Activated naive CD4-positive, alpha-beta T cell treated with anti-CD3 and anti-CD28 coated beads, Interleukin-2, amount 50 U/mL, for 24 hours (primary cell): Measurements from ENCODE around the gene P2RX1.
A peak's percentile ranks its signal among the peaks of the same experiment; 100 is the strongest.

Experiments used
- H3K27ac Mint-ChIP-seq: one replicate; pipeline ENCODE4 v1.8.0; 2021; ENCODE audit warnings: mild to moderate bottlenecking, mixed read lengths
- H3K27me3 Mint-ChIP-seq: one replicate; pipeline ENCODE4 v1.8.0; 2021; ENCODE audit warnings: mixed read lengths
- H3K36me3 Mint-ChIP-seq: one replicate; pipeline ENCODE4 v1.8.0; 2021; ENCODE audit warnings: mixed read lengths
- H3K4me1 Mint-ChIP-seq: one replicate; pipeline ENCODE4 v1.8.0; 2021; ENCODE audit warnings: mixed read lengths
- H3K4me3 Mint-ChIP-seq: one replicate; pipeline ENCODE4 v1.8.0; 2021; ENCODE audit warnings: mild to moderate bottlenecking, mixed read lengths
- H3K9me3 Mint-ChIP-seq: one replicate; pipeline ENCODE4 v1.8.0; 2021; ENCODE audit warnings: mixed read lengths

Gene P2RX1

DNA sequence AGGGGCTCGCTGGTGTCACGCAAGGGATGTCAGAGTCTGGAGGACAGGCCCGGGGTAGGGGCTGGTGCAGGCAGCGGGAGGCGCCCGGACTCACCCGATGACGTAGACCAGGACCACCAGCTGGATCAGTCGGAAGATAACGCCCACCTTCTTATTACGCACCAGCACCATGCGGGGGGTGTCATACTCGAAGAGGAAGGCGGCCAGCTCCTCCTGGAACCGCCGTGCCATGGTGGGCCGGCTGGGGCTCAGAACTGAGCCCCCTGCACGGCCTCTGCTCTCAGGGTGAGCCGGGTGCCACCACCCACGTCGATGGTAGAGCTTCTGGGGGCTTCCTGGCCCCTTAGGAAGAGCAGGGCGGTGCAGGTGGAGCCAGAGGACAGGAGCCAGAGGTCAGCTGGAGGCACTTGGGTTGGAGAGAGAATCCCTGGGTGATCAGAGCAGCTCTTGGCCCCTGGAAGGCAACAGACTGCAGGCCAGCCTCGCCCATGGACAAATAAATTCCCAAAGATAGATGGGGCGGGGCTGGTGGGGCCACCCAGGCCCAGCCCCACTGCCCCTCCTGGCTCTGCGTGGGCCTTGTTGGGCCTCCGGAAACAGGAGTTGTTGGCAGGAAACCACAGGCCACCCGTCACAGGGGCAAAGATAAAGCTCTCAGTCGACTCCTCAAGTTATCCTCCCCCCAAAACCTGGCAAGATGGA is at the start of gene P2RX1:
P2RX1 (minus strand) TSS at position 471 of the 702 bp plus-strand sequence; CDS start at position 231, 240 bp downstream.
- peak within 1 kb of the TSS; percentile 66 for H3K4me3 Mint-ChIP-seq
- H3K4me1 Mint-ChIP-seq: peaks cover 36% of the 10 kb centered on the region
- no peak within 1 kb of the TSS for H3K27ac Mint-ChIP-seq
- no peaks in the 10 kb centered on the region for H3K36me3 Mint-ChIP-seq
- H3K9me3 Mint-ChIP-seq: no peaks in the 10 kb centered on the region
- H3K27me3 Mint-ChIP-seq: no peaks in the 10 kb centered on the region

DNA sequence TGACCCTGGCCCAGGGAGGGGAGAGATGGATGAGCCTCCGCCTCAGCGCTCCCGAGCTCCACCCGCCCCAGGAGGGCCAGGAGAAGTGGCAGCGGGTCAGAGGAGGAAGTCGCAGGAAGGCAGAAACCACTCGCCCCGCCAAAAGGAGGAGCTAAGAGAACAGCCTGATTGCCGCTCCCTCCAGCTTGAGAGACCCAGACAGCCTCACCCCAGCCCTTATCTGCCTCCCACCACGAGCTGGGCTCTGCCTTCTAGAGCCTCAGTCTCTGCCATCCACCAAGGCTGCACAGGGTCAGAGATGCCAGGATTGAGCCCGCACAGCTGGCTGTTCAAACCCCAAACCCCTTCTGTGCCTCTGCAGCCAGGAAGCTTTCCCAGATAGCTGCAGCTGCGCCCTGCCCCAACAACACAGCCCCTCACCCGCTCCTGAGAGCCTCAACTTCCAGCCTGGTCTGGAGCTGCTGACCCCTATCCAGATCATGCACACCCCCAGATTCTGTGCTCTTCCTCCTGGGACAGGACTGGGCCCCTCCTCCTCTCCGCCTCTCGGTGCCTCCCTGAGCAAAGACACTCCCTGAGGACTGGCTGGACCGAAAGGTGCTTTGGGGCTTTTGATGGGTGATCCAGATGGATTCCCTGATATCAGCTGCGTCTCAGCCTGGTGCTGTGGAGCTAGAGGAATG is 49.0 kb upstream of the P2RX1 start:
- Mint-ChIP-seq H3K27ac (peak overlapping the region; percentile 62), H3K4me1 (peaks cover 39% of the 10 kb centered on the region), H3K27me3 (no peaks in the 10 kb centered on the region), H3K36me3 (peaks cover 2% of the 10 kb centered on the region), H3K4me3 (peak overlapping the region; percentile 90), H3K9me3 (no peaks in the 10 kb centered on the region)

DNA sequence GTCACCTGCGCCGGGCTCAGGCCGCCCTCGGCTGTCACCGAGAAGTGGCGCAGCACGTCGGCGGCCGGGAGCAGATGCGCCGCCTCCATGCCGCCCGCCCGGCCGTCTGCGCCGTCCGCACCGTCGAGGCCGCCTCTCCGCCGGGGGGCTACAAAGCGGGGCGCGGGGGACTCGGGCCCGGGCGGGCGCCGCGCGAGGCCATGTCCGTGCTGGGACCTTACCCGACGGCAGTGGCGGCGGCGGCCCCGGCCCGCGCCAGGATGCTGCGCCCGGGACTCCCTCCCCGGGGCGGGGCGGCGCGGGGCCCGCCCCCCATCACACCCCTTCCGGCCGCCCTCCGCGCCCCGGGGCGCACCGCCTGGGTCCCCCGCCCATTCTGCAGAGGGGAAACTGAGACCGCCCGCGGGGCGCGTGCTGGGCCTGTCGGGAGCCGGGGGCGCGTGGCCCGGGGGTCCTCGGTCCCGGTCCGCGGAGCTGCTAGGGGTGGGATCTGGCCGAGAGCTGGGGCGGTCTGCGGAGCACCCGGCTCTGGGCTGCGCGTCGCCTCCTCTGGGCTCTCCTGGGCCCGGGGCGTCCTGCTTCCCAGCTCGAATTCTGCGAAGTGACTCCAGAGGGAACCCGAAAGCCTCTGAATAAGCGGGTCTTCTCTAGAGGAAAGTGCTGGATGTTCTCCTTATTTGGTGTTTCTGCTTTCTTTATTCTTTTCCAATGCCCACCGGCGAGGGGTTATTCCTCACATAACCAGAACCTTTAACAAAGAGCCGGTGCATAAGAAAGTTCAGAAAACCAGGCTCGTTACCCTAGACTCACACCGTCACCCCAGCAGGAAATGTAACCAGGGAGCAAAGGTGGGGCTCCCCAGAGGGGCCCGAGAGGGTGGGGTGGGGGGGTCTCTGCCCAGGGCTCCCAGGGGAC is 48.2 kb upstream of the P2RX1 start, which contains the start of gene ATP2A3:
ATP2A3 (minus strand) TSS at position 235 of the 915 bp plus-strand sequence; CDS start at position 89, 146 bp downstream.
- Mint-ChIP-seq H3K4me1 (peaks cover 46% of the 10 kb centered on the region), H3K36me3 (peaks cover 2% of the 10 kb centered on the region), H3K4me3 (peak within 1 kb of the TSS; percentile 90), H3K9me3 (no peaks in the 10 kb centered on the region), H3K27ac (peak within 1 kb of the TSS; percentile 89), H3K27me3 (no peaks in the 10 kb centered on the region)

DNA sequence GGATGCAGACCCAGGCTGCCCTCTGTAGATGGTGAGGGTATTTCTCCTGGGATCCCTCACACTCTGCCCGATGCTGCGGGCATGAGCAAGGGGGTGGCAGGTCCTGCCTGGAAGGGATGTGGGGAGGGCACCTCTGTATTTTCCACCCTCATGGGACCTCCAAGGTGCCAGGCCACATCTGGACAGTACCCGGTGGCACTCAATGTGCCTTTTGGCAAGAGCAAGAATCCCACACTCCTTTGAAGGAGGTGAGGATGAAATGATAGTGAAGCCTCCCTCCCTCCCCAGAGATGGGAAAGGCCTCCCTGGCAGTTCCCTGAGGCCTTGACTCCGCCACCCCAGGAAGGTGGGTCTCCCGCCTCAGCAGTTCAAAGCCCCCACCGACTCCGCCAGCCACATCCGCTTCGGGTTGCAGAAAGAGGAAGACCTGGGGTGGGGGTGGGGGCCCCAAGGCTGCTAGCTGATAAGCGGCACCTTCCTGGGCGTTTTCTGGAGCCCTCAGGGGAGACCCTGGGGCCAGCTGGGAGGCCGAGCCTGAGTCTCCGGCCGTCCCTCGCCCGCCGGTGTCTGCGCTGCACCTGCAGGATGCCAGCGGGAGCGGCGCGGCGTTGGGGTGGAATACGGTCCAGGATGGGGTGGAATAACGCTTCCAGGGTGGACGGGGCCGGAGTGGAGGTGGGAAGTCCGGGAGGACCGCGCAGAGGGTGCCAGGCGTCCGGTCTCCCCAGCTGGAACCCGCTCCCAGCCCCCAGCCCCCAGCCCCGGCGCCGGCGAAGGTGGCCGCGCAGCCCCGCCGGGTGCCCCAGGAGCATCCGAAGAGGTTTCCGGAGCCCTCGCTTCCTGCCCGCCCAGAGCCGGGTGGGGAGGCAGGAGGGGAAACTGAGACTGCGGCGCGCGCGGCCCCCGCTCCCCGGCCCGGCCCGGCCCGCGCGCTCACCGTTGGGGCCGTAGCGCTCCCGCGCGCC is 47.3 kb upstream of the P2RX1 start:
- H3K27ac Mint-ChIP-seq: peak overlapping the region; percentile 62
- peak overlapping the region; percentile 81 for H3K4me3 Mint-ChIP-seq
- H3K4me1 Mint-ChIP-seq: peaks cover 52% of the 10 kb centered on the region
- H3K9me3 Mint-ChIP-seq: no peaks in the 10 kb centered on the region
- H3K27me3 Mint-ChIP-seq: no peaks in the 10 kb centered on the region
- peaks cover 2% of the 10 kb centered on the region for H3K36me3 Mint-ChIP-seq

DNA sequence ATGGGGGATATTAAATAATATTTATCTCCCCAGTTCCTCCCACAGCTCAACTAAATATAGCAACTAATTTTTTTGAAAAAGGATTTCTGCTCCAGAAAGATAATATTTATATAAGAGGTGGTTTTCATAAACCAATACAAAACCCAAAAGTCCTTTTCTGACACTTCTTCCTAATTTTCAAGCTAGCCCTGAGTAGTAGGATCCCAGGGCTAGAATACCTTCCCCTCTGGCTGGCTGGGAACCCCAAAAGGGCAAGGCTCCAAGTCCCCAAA is 46.6 kb upstream of the P2RX1 start:
- Mint-ChIP-seq H3K27ac (peak overlapping the region; percentile 62), H3K36me3 (peaks cover 2% of the 10 kb centered on the region), H3K27me3 (no peaks in the 10 kb centered on the region), H3K4me3 (peak overlapping the region; percentile 81), H3K4me1 (peaks cover 56% of the 10 kb centered on the region), H3K9me3 (no peaks in the 10 kb centered on the region)

DNA sequence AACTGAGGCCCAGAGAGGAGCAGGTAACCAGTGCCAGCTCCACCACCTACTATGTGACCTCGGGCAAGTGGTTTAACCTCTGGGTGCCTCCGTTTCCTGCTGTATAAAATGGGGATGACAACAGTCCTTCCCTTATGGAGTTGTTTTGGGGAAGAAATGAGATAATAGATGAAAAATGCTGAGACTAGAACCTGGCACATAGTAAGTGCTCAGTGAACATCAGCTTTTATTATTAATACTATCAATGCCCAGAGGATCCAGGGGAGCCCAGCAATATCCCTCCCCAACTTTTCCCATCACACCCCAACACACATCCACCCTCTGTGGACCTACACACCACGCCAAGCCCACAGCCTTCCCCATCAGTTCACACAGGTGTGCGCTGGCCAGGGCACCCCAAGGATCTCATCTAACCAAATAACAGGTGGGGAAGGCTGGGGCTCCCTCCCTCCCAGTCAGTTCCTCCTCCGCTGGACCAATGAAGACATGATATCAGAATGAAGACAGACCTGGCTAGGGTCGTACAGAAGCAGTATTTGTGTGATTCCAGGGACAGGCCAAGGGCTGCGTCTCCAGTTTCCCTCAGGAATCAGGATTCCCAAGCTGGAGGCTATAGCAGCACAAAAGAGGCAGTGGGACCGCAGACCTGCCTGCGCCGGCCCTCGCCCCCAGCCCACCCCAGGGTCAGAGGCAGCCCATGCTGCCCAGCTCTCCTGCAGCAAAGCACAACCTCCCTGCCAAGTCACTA is 46.1 kb upstream of the P2RX1 start:
- H3K27ac Mint-ChIP-seq: peak overlapping the region; percentile 75
- H3K9me3 Mint-ChIP-seq: no peaks in the 10 kb centered on the region
- H3K36me3 Mint-ChIP-seq: peaks cover 2% of the 10 kb centered on the region
- H3K4me1 Mint-ChIP-seq: peaks cover 61% of the 10 kb centered on the region
- no peaks in the 10 kb centered on the region for H3K27me3 Mint-ChIP-seq
- H3K4me3 Mint-ChIP-seq: peak overlapping the region; percentile 81

DNA sequence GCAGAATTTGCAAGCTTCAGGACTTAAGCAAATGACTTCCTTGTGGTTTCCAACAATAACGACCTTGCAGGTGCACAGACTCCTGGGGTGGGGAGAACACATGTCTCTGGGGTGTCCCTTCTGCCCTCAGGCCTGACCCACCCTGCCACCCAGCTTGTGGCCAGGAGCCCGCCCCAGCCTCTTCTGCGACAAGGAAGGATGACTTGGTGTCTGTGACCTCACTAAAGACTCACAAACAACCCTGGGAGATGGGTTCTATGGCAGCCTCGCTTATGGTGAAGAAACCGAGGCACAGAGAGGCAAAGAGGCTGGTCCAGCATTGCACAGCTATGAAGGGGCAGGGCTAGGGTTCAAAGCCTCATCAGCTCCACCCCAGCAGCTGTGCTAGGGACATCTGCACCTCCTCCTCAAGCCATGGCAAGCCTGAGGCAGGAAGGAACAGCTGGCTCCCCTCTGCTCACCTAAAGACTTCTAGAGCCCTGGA is 45.3 kb upstream of the P2RX1 start:
- peak overlapping the region; percentile 81 for H3K4me3 Mint-ChIP-seq
- H3K9me3 Mint-ChIP-seq: no peaks in the 10 kb centered on the region
- peaks cover 69% of the 10 kb centered on the region for H3K4me1 Mint-ChIP-seq
- H3K27ac Mint-ChIP-seq: peak overlapping the region; percentile 90
- H3K36me3 Mint-ChIP-seq: peaks cover 2% of the 10 kb centered on the region
- no peaks in the 10 kb centered on the region for H3K27me3 Mint-ChIP-seq

DNA sequence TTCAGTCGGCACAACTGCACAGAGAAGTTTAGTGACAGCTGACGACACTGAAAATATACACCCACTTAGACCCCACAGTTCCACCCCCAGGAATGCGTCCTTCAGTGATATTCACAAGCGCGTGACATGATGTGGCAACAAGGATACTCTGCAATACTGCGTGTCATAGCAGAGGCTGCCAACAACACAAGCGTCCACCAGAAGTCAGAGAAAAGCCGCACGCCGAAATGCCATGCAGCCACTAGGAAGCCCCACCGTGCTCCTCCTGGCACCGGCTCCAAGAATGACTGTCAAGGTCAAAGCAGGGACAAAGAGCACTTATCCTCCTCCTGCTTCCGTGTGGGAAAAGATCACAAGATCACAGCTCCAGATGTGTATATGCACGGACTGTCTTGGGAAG is 44.5 kb upstream of the P2RX1 start:
- Mint-ChIP-seq H3K27ac (peak overlapping the region; percentile 69), H3K9me3 (no peaks in the 10 kb centered on the region), H3K36me3 (peaks cover 2% of the 10 kb centered on the region), H3K4me1 (peaks cover 72% of the 10 kb centered on the region), H3K27me3 (no peaks in the 10 kb centered on the region), H3K4me3 (peak overlapping the region; percentile 8)

DNA sequence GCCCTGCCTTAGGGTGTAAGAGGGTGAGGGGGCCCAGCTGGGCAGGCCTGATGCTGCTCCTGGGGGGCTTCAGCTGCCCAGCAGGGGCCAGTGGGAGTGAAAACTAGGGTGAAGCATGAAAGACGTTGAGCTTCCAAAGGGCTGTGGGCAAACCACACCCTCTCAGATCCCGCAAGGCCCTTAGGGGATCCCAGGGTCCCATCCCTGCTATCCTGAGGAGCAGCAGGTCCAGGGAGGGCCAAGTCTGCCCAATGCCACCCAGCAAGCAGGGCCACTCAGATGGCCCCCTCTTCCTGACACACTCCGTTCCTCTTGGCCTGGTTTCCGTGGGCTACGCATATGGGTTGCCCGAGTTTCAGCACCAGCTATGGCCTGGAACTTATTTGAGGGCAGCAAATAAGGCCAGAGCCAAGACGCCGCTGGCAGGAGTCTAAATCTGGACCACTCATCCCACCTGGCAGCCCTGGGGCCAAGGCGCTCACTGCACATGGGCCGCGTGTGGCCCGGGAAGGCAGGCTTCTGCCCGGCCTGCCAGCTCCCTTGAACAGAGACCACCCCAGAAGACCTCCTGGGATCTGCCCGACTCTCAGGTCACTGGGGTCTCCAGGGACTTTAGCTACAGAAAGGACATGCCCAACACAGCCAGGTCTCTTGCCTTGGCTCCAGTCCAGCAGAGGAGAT is 43.8 kb upstream of the P2RX1 start:
- Mint-ChIP-seq H3K27me3 (no peaks in the 10 kb centered on the region), H3K9me3 (no peaks in the 10 kb centered on the region), H3K27ac (peak overlapping the region; percentile 69), H3K36me3 (peaks cover 2% of the 10 kb centered on the region), H3K4me3 (peak overlapping the region; percentile 8), H3K4me1 (peaks cover 66% of the 10 kb centered on the region)

DNA sequence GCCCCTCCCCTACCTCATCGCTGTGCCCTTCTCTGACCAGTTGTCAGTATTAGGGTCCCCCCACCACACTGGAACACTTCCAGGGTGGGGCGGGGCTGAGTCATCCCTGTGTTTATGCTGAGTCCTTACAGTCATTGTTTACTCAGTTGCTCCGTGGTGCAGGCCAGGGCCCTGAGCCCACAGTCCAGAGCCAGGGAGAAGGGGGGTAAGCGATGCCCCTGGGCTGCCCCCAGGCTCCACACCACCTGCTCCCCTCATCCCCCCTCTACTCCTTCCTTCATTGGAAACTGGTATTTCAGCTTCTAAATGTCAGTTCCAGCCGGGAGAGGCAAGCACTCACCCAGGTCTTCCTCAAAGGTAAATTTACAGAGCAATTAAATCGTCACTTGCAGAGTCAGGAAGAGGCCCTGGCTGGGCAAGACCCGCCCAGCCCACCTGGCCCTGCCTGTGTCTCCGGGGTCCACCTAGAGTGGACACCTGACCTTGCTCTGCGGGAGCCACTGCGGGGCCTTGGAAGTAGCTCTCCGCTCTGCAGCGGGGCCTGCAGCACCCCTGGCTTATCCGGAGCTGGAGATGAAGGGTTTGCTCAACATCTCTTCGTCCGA is 43.1 kb upstream of the P2RX1 start:
- Mint-ChIP-seq H3K27ac (peak overlapping the region; percentile 95), H3K9me3 (no peaks in the 10 kb centered on the region), H3K4me3 (no peak overlapping the region), H3K27me3 (no peaks in the 10 kb centered on the region), H3K4me1 (peaks cover 65% of the 10 kb centered on the region), H3K36me3 (peaks cover 2% of the 10 kb centered on the region)

DNA sequence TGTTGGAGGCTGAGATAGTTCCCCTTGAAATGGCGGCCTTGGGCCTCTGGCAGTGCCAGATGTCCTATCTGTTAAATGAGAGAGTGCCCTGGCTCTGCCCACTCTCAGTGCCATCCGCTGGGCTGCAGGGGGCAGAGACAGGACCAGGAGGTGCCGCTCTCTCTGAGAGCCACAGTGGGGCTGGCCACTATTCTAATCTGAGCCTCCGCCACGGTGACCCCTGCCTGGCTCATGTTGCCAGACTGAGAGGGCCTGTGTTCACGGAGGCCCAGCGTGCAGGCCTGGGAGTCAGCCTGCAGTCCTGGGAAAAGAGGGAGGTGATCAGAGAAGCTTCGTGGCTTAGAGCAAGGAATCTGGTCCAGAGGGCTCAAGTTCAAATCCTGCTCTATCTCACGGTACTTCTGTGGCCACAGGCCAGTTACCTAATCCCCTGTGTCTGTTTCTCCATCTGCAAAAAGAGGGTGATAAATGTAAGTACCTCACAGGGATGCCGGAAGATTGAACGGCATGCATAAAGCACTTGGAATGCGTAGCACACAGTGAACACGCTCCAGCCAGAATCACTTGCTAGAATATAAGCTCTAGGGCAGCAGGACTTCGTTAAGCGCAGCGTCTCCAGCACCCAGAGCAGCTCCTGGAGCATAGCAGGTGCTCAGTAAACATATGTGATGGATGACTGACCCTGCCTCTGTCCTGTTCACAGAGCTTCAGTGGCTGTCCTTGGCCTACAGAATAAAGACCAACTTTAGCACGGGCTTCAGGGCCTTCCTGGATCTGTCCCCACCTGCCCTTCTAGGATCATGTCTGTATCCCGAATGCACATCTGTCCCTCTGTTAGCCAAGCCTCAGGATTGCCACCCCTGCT is 41.7 kb upstream of the P2RX1 start:
- peaks cover 62% of the 10 kb centered on the region for H3K4me1 Mint-ChIP-seq
- no peak overlapping the region for H3K4me3 Mint-ChIP-seq
- H3K27ac Mint-ChIP-seq: peak overlapping the region; percentile 88
- no peaks in the 10 kb centered on the region for H3K27me3 Mint-ChIP-seq
- H3K36me3 Mint-ChIP-seq: peaks cover 2% of the 10 kb centered on the region
- no peaks in the 10 kb centered on the region for H3K9me3 Mint-ChIP-seq

DNA sequence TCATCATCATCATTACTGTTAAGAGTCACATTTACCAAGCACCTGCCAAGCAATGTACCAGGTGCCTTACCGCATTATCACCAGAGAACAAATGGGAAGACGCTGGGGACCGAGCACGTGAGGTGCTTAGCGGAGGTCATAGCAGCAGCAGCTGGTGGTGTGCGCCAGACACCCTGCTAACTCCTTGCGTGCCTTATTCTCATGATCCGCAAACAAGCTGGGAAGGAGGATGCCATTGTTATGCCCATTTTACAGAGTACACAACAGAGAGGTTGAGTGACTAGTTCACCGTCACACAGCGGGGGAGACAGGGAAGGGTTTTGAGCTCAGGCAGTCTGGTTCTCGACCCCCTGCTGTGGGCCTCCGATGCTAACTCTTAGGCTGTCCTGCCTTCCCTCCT is 40.7 kb upstream of the P2RX1 start:
- H3K27ac Mint-ChIP-seq: peak overlapping the region; percentile 88
- peaks cover 2% of the 10 kb centered on the region for H3K36me3 Mint-ChIP-seq
- peaks cover 52% of the 10 kb centered on the region for H3K4me1 Mint-ChIP-seq
- H3K4me3 Mint-ChIP-seq: peak overlapping the region; percentile 6
- H3K9me3 Mint-ChIP-seq: no peaks in the 10 kb centered on the region
- no peaks in the 10 kb centered on the region for H3K27me3 Mint-ChIP-seq
